Panc1 (cell line): ENCODE data around the gene KCNT1. TPM values are rescaled to one million over a fixed set of nuclear protein-coding genes. Genes with fewer than 3 reads are reported as not detected.

Experiments
- ATAC-seq: fragments of 200-7000 bp; cut with Tn5 transposase; 2 replicates; pipeline ENCODE4 v1.9.1; 2020; ENCODE audit warnings: mild to moderate bottlenecking, moderate library complexity
- BruUV-seq: library from RNA; stranded (reverse); fragments of 400-500 nt; replicated peaks from 2 replicates; lab custom pipeline; 2021; lab: Mats Ljungman, UMichigan
- CTCF ChIA-PET: fragments of 300-600 bp; sonication (Branson Sonifier 250); formaldehyde crosslinking; loops from one replicate; lab custom pipeline; 2022; ENCODE audit warnings: antibody characterized with exemption; lab: Charles Lee
- POLR2A ChIA-PET: fragments of 300-600 bp; sonication (Branson Sonifier 250); formaldehyde crosslinking; loops from one replicate; lab custom pipeline; 2022; ENCODE audit warnings: antibody characterized with exemption; lab: Charles Lee
- DNase-seq: peaks from one replicate; pipeline ENCODE4 v3.0.0-alpha.2; 2010; ENCODE audit warnings: low read depth, low spot score
- H3K27ac ChIP-seq: 2 replicates; pipeline ENCODE4 v1.5.1; 2011; ENCODE audit warnings: mild to moderate bottlenecking, low read length, inconsistent platforms
- H3K27me3 ChIP-seq: fragments of 200-500 bp; sonication (Bioruptor generic); 2 replicates; pipeline ENCODE4 v1.6.0; 2014; ENCODE audit warnings: low read length, inconsistent platforms; ENCODE audit not compliant: control insufficient read depth, insufficient read depth
- H3K36me3 ChIP-seq: fragments of 200-500 bp; sonication (Bioruptor generic); 2 replicates; pipeline ENCODE4 v1.5.1; 2014; ENCODE audit warnings: inconsistent platforms, mild to moderate bottlenecking, low read length, moderate library complexity; ENCODE audit not compliant: control insufficient read depth, insufficient read depth
- H3K4me1 ChIP-seq: 2 replicates; pipeline ENCODE4 v1.5.1; 2011; ENCODE audit warnings: inconsistent platforms, mild to moderate bottlenecking, low read length, moderate library complexity; ENCODE audit not compliant: control insufficient read depth, insufficient read depth
- H3K4me3 ChIP-seq, 2 experiments: 2 replicates each; pipeline ENCODE4 v1.5.1; 2011 to 2012; ENCODE audit warnings: low read depth in 2 of 2, low read length in 2 of 2, mild to moderate bottlenecking in 2 of 2, inconsistent platforms in 1 of 2, moderate library complexity in 1 of 2
- H3K9me3 ChIP-seq: fragments of 200-500 bp; sonication (Bioruptor generic); 2 replicates; pipeline ENCODE4 v1.5.1; 2014; ENCODE audit warnings: low read depth, mild to moderate bottlenecking, inconsistent platforms, low read length, moderate library complexity; ENCODE audit not compliant: control insufficient read depth, insufficient read depth
- CTCF ChIP-seq: fragments of 450-650 bp; IDR thresholded peaks from 2 replicates; pipeline ENCODE4 v1.5.1; 2017; ENCODE audit warnings: mild to moderate bottlenecking
- POLR2AphosphoS5 ChIP-seq: IDR thresholded peaks from 2 replicates; pipeline ENCODE4 v1.6.1; 2012; ENCODE audit warnings: mild to moderate bottlenecking, low read depth, low read length, moderate library complexity
- REST ChIP-seq, 2 experiments: IDR thresholded peaks; 2 replicates each; pipeline ENCODE4 v1.6.1; 2011 to 2012; ENCODE audit warnings: low read depth in 2 of 2, control low read depth in 1 of 2, low read length in 1 of 2, mild to moderate bottlenecking in 1 of 2, moderate library complexity in 1 of 2; ENCODE audit not compliant: insufficient read depth in 1 of 2
- SIN3A ChIP-seq: IDR thresholded peaks from 2 replicates; pipeline ENCODE4 v1.6.1; 2012; ENCODE audit warnings: low read depth, mild to moderate bottlenecking, low read length, moderate library complexity, borderline replicate concordance; ENCODE audit not compliant: insufficient read depth
- TCF7L2 ChIP-seq: IDR thresholded peaks from 2 replicates; pipeline ENCODE4 v1.6.1; 2011; ENCODE audit warnings: mild to moderate bottlenecking, low read depth, low read length, inconsistent platforms
- in situ Hi-C: cut with HindIII; loops from 2 replicates; pipeline ENCODE4 v1.10.0; 2016; ENCODE audit warnings: low sequenced_read_pairs, low pct_unique_long_range_greater_than_20kb
- intact Hi-C: fragments of 100-400 bp; cut with micrococcal nuclease; formaldehyde crosslinking; loops from one replicate; pipeline ENCODE4 v1.10.0; 2022; ENCODE audit not compliant: unreplicated experiment
- total RNA-seq: library from RNA; stranded (reverse); gene quantifications from one replicate; pipeline ENCODE4 v1.2.1, GENCODE V29; 2021; ENCODE audit not compliant: unreplicated experiment

Gene KCNT1
- total RNA-seq, 1 experiment from 2014 or later, result not detected

GRCh38 chr9:135729480-135729879 is 27.5 kb downstream of the KCNT1 start:
- H3K36me3 ChIP-seq, result no peaks in the 10 kb centered on the region
- no TSS peak for BruUV-seq
- DNase-seq (no peak), ATAC-seq (no peak)
- CTCF ChIA-PET, result no interaction called here
- POLR2A ChIA-PET, result no interaction called here
- TF ChIP-seq TCF7L2, result no peak
- no peak for TF ChIP-seq CTCF
- no peak for TF ChIP-seq SIN3A
- TF ChIP-seq REST (IDR thresholded peaks at IDR 0.05; ENCODE audit: insufficient read depth in 1 of 2, low read depth in 2 of 2, low read length in 1 of 2), result no peak
- no peak for TF ChIP-seq POLR2AphosphoS5
- no peak overlapping the region for H3K4me3 ChIP-seq
- H3K4me1 ChIP-seq, result no peaks in the 10 kb centered on the region
- H3K9me3 ChIP-seq, result no peaks in the 10 kb centered on the region
- no peaks in the 10 kb centered on the region for H3K27me3 ChIP-seq
- in situ Hi-C loops (no loop called here), intact Hi-C loops (no loop called here)
- H3K27ac ChIP-seq, result no peak overlapping the region

GRCh38 chr9:135731454-135731853 is 29.5 kb downstream of the KCNT1 start:
- ATAC-seq (no peak), DNase-seq (no peak)
- no TSS peak for BruUV-seq
- ChIA-PET POLR2A (no interaction called here), CTCF (no interaction called here)
- intact Hi-C loops (no loop called here), in situ Hi-C loops (no loop called here)
- H3K36me3 ChIP-seq, result no peaks in the 10 kb centered on the region
- no peaks in the 10 kb centered on the region for H3K27me3 ChIP-seq
- no peak for TF ChIP-seq REST (IDR thresholded peaks at IDR 0.05; ENCODE audit: insufficient read depth in 1 of 2, low read depth in 2 of 2, low read length in 1 of 2)
- no peak for TF ChIP-seq CTCF
- TF ChIP-seq POLR2AphosphoS5, result no peak
- no peak for TF ChIP-seq TCF7L2
- no peak for TF ChIP-seq SIN3A
- no peak overlapping the region for H3K4me3 ChIP-seq
- no peak overlapping the region for H3K27ac ChIP-seq
- H3K4me1 ChIP-seq, result no peaks in the 10 kb centered on the region
- H3K9me3 ChIP-seq, result no peaks in the 10 kb centered on the region
